Measurements from ENCODE around the gene IGFBP6.

The IGFBP6 gene

DNA sequence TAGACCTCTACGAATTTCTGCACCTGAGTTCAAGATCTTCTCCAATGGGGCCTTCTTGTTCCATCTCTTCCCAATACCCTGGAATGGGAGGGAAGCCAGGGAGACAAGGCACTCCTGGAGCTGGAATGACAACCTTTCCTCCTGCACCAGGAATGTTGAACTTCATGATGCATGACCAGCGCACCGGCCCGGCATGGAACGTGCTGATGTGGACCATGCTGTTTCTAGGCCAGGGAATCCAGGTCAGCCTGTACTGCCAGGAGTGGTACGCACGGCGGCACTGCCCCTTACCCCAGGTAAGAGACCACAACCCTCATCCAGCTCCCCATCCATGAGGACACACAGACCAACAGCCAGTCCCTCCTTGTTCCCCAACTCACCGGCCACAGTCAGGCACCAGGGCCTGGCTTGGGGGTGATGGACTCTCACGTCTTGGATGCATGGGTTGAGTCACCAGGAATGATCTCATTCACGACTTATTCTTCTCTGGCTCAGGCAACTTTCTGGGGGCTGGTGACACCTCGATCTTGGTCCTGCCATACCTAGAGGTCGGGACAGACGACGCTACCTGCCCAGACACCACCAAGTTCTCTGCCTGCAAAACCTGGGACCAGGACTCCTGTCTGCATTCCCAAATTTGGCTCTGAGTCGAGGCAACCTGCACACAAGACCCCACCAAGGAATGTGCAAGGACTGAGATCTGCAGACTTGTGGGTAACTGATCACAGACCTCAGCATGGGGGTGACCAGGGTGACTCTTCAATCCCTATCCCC, 26.3 kb downstream of the IGFBP6 start:
- no peak for DNase-seq

DNA sequence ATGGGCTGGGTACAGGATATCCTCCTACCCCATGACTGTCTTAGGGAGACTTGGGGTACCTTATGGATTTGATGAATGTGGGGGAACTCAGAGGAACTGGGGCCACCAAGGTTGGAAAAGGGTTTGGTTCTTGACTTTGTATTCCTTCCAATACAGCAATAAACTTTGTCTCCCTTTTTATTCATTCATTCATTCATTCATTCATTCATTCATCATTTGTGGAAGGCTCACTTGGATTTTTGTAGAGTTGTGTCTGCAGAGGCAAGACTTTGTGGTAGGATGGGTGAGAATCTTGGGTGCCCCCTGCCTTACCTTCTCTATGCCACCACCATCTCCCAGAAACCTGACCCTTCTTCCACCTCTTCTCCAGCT, 26.9 kb downstream of the IGFBP6 start:
- DNase-seq = no peak

DNA sequence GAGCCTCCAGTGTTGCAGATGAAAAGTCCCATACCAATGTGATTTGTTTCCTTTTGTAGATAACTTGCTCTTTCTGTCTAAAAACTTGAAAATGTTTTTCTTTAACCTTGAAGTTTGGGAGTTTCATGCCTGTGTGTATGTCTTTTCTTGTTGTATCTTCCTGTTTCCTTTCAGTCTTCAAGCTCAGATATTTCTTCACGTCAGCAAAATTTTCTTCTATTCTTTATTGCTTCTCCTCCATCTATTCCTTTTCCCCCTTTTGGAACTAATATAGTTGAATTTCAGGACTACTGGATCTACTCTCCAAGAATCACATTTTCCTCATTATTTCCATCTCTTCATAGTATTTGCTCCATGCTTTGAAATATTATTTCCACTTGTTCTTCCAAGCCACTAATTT, 29.7 kb downstream of the IGFBP6 start:
- DNase-seq = no peak

DNA sequence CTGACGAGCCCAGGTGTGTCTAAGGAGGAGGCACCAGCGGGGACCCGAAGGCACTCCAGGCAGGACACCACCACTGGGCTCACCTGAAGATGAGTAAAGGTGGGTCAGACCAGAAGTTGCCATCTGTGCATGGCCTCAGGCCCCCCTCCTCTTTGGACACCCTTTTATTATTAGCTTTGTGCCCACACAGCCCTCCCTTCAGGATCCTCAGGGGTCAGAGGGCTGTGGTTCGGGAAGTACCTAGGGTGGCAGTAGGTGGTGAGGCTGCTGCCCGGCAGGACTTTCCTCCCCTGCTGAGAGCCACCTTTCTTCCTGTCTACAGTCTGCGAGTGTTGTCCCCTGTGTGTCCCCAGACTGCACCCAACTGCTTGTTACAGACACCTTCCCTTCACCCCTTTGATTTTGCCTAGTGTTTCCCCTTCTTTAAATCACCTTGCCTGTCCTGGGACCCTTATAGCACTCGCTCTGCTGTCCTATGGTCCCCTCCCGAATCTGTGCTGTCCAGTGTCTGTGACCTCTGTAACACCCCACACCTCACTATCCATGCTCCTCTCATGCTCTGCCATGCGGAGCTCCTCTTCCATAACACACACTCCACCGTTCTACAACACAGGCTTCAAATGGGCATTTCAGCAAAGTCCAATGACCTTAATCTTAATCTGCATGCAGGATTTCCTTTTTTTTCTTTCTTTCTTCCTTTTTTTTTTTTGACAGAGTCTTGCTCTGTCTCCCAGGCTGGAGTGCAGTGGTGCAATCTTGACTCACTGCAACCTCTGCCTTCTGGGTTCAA, 31.5 kb downstream of the IGFBP6 start:
- no peak for DNase-seq

DNA sequence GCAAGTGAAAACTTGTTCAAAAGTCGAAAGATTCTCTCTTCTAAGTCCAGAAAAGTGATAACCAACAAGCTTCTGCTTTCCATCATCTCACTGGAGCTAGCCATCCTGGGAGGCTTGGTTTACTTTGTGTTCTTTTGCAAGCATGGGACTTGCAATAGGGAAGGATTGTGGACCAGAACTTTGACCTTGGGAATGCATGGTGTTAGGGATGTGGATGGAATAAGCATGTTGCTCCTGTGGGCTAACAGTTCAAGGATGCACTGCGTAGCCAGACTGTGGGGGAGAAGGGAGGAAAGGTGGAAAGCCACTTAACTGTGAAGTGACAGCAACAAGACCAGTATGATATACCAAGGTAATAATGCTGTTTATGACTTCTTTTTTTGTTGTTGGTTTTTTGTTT, 34.4 kb downstream of the IGFBP6 start:
- no peak for DNase-seq

DNA sequence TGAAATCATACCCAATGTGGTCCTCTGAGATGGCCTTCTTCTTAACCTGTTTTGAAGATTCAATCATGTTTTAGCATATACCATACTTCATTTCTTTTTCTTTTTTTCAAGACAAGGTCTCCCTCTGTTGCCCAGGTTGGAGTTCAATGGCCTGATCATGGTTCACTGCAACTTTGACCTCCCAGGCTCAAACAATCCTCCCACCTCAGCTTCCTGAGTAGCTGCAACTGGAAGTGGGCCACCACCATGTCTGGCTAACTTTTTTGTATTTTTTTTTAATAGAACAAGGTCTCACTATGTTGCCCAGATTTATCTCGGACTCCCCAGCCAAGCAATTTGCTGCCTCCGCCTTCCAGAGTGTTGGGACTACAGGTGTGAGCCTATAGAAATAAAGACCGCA, 36.3 kb downstream of the IGFBP6 start:
- DNase-seq = no peak

DNA sequence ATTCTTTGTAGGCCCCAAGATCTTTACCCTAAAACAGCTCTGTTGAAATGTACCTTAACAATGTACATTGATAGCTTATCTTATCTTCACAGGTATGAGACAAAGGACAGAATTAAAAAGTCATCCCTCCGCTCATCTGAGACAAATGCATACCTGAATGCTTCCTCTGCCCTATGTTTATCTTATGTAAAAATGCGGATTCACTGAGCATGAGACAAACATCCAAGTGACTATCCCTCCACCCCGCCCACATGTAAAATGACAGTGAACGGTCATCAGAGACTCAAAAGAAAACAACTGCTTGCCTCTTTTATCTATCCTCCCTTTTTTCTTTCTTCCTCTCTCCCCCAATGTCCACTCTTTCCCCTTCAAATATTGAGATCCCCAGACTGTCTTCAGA, 45.9 kb downstream of the IGFBP6 start:
- DNase-seq = no peak

DNA sequence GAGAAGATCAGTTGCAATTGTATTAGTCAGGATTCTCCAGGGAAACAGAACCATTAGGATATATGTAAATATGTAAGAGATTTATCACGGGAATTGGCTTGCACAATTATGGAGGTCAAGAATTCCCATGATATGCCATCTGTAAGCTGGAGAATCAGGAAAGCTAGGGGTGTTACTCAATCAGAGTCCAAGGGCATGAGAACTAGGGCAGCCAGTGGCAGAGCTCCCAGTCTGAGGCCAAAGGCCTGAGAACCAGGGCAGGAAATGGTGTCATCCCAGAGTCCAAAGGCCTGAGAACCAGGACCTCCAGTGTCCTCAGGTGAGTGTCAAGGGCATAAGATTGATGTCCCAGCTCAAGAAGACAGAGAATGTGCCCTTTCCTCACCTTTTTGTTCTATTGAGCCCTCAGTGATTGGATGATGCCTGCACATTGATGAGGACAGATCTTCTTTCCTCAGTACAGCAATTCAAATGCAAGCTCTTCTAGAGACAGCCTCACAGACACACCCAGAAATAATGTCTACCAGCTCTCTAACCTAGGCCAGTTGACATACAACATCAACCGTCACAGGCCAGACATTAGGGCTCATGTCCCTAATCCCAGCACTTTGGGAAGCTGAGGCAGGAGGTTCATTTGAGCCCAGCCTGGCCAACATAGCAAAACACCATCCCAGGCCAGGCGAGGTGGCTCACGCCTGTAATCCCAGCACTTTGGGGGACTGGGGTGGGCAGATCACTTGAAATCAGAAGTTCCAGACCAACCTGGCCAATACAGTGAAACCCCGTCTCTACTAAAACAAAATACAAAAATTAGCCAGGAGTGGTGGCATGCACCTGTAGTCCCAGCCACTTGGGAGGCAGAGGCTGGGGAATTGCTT, 48.2 kb downstream of the IGFBP6 start:
- DNase-seq = no peak

DNA sequence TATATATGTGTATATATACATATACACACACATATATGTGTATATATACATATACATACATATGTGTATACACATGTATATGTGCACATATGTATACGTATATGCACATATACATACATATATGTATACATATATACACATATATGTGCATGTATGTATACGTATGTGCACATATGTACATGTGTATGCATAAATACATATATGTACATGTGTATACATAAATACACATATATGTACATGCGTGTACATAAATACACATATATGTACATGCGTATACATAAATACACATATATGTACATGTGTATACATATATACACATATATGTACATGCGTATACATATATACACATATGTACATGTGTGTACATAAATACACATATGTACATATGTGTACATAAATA, 49.7 kb downstream of the IGFBP6 start:
- no peak for DNase-seq

DNA sequence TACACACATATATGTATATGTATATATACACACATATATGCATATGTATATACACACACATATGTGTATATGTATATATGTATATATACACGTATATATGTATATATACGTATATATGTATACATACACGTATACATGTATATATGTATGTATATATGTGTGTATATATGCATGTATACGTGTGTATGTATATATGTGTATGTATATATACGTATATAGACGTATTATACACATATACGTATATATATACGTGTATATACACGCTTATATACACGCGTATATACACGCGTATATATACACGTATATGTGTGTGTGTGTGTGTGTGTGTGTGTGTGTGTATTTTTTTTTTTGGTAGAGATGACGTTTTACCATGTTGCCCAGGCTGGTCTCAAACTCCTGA, 50.2 kb downstream of the IGFBP6 start:
- DNase-seq = no peak

DNA sequence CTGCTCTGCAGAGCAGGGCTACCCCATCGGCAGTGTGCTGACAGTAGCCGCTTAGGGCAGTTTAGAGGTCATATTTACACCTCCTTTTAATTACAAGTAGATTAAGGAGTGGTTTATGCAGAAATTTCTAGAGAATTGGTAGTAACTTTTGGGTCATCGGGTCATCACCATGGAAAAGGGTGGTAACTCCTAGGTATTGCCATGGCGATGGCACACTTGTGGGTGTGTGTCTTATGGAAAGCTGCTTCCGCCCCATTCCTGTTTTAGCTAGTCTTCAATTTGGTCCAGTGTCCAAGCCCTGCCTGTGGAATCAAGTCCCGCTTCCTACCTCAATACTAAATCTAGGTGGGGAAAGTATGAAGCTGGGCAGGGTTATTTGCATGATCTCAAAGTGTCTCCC, 53.6 kb downstream of the IGFBP6 start:
- DNase-seq = no peak
